ENCODE data around the gene SUSD6. TPM values are rescaled to one million over a fixed set of nuclear protein-coding genes. Genes with fewer than 3 reads are reported as not detected.
A peak's percentile ranks its signal among the peaks of the same experiment; 100 is the strongest.

Gene SUSD6, protein sequence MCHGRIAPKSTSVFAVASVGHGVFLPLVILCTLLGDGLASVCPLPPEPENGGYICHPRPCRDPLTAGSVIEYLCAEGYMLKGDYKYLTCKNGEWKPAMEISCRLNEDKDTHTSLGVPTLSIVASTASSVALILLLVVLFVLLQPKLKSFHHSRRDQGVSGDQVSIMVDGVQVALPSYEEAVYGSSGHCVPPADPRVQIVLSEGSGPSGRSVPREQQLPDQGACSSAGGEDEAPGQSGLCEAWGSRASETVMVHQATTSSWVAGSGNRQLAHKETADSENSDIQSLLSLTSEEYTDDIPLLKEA
- total RNA-seq: 23.9 TPM
- long read RNA-seq, full-length matches to known transcripts: 4 of 19 reads
- long read RNA-seq, partial matches to known transcripts: 15 of 19 reads
- long read RNA-seq, other reads (novel, unspliced or antisense): 0 of 19 reads

DNA sequence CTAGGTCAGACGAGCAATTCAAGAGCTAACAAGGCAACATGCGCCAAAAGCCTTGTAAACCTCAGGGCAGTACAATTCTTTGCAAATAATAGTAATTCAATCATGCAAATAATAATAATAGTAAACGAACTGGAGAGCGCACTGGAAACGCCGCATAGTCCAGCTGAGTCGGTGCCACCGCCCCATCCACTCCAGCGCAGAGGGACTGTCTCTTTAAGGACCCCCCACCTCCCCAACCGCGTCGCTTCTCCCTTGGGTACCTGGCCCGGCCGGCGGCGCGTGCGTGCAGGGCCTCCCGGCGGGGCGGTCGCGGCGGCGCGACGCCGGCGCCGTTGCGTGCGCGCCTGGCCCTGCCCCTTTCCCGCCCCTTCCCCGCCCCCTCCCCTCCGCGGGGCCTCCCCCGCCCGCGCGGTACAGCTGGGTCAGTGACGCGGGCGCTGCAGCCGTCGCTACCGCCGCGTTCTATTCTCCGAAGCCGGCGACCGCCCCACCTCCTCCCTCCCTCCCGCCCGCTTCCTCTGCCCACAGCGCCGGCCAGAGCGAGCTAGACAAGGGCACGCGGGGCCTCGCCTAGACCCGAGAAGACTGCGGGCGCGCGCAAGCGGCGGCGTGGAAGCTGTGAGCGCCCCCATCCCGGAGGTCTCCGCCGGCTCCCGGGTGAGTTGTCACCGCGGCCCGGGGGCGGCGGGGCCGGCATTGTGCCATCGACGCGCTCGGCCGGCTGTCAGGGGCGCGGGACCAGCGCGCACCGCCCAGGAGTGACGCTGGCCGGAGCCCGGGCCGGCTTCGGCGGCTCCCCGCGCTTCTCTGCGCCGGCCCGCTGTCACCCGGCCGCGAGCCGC, at the start of gene SUSD6:
TSS of gene SUSD6 (plus strand) at position 425 of the 842 bp plus-strand sequence. CDS start 46,997 bp downstream, outside the sequence.
- Histone ChIP-seq H3K36me3 (no peaks in the 10 kb centered on the region), H3K4me3 (peak within 1 kb of the TSS; percentile 86), H3K4me1 (peaks cover 63% of the 10 kb centered on the region), H3K27me3 (ENCODE audit: low read depth) (no peaks in the 10 kb centered on the region), H3K9me3 (replicated peaks) (no peaks in the 10 kb centered on the region), H3K27ac (replicated peaks) (peak within 1 kb of the TSS; percentile 99)
- DNase-seq: peak; percentile 93
- TF ChIP-seq, protein P1, sequence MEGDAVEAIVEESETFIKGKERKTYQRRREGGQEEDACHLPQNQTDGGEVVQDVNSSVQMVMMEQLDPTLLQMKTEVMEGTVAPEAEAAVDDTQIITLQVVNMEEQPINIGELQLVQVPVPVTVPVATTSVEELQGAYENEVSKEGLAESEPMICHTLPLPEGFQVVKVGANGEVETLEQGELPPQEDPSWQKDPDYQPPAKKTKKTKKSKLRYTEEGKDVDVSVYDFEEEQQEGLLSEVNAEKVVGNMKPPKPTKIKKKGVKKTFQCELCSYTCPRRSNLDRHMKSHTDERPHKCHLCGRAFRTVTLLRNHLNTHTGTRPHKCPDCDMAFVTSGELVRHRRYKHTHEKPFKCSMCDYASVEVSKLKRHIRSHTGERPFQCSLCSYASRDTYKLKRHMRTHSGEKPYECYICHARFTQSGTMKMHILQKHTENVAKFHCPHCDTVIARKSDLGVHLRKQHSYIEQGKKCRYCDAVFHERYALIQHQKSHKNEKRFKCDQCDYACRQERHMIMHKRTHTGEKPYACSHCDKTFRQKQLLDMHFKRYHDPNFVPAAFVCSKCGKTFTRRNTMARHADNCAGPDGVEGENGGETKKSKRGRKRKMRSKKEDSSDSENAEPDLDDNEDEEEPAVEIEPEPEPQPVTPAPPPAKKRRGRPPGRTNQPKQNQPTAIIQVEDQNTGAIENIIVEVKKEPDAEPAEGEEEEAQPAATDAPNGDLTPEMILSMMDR (IDR thresholded peaks at IDR 0.05; ENCODE audit: borderline replicate concordance): no peak
- intact Hi-C loops (cut with micrococcal nuclease): no loop called here

DNA sequence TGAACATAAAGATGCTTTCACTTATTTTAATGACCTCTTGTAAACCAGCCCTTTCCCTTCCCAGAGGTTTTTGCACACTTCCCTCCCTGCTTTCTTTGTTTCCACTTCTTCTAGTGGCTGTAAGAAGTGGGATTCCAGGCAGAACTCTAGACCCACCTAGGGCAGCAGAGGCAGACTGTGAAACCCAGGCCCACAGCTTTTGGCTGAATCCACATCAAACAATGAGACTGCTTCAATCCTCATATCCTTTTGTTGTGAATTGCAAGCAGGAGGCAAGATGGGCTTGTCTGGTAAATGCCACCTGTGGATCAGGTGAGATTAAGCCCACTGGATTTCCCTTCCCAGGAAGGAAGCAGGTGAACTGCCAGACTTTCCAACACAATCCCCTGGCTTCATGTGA, 49.5 kb upstream of the SUSD6 start:
- no peak overlapping the region for H3K4me3 ChIP-seq
- H3K27me3 ChIP-seq (ENCODE audit: low read depth): peaks cover 97% of the 10 kb centered on the region
- TF ChIP-seq, protein P1 (IDR thresholded peaks at IDR 0.05; ENCODE audit: borderline replicate concordance): no peak
- no peak overlapping the region for H3K27ac ChIP-seq (replicated peaks)
- no peaks in the 10 kb centered on the region for H3K4me1 ChIP-seq
- intact Hi-C loops (cut with micrococcal nuclease): no loop called here
- no peak for DNase-seq
- no peaks in the 10 kb centered on the region for H3K9me3 ChIP-seq (replicated peaks)
- H3K36me3 ChIP-seq: no peaks in the 10 kb centered on the region

DNA sequence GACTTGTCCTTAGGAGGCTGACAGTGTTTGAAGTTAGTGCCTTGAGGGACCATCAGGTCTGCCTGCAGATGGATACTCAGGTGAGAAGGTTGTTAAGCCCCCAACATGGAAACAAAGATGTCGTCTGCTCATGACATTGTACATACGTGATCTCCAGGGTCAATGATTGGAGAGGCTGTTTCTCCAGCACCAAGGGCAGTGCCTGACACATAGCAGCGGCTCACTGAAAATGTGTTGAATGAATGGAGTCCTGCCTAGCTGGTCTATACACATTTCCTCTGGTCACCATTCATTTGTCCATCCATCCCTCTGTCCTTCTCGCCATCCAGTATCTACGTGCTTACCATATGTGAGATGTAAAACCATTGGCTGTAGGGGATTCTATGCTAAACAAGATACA, 43.8 kb upstream of the SUSD6 start:
- H3K27me3 ChIP-seq (ENCODE audit: low read depth): peaks cover 99% of the 10 kb centered on the region
- H3K4me1 ChIP-seq: peaks cover 14% of the 10 kb centered on the region
- no peak for DNase-seq
- H3K36me3 ChIP-seq: no peaks in the 10 kb centered on the region
- H3K27ac ChIP-seq (replicated peaks): no peak overlapping the region
- intact Hi-C loops (cut with micrococcal nuclease): no loop called here
- TF ChIP-seq, protein P1 (IDR thresholded peaks at IDR 0.05; ENCODE audit: borderline replicate concordance): no peak
- H3K9me3 ChIP-seq (replicated peaks): no peaks in the 10 kb centered on the region
- no peak overlapping the region for H3K4me3 ChIP-seq

DNA sequence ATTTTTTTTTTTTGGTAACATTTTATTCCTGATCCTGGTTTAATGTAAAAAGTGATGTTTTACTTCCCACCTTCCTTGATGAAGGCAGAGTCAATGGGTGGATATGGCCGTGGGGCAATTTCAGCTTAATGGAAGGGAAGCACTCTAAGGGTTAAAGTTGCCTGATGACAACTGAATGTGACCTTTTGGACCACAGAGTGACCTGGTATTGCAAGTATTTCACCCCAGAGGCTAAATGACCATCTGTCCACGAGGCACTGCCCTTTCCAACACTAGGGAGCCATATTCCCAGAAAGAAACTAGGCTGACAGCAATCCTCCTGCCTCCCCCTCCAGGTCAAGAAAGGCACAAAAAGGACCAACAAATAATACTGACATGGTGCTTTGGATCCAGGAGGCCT, 41.5 kb upstream of the SUSD6 start:
- H3K36me3 ChIP-seq: no peaks in the 10 kb centered on the region
- H3K27ac ChIP-seq (replicated peaks): no peak overlapping the region
- peaks cover 36% of the 10 kb centered on the region for H3K4me1 ChIP-seq
- no peak for DNase-seq
- no peak overlapping the region for H3K4me3 ChIP-seq
- peaks cover 100% of the 10 kb centered on the region for H3K27me3 ChIP-seq (ENCODE audit: low read depth)
- TF ChIP-seq, protein P1 (IDR thresholded peaks at IDR 0.05; ENCODE audit: borderline replicate concordance): no peak
- no peaks in the 10 kb centered on the region for H3K9me3 ChIP-seq (replicated peaks)
- intact Hi-C loops (cut with micrococcal nuclease): no loop called here

DNA sequence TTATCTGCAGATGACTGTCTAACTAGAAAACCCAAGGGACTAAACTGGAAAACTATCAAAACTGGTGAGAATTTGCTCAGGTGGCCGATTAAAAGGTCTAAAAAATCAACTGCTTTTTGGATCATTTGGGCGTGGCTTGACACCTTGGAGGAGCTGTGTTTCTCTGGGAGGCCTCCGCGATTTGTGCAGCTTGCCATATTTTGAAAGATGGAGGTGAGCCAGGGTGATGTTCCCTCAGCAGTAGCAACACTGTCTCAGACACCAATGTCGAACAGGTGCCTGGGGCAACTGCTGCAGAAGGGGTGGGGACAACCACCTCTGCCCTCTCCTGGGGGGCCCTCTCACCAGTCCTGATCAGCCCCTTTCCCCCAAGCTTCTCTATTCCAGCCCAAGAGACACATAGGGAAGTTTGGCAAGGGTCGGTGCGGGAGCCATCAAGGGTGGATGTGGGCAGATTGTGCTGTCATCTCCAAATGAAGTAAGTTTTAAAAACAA, 40.5 kb upstream of the SUSD6 start:
- Histone ChIP-seq H3K4me1 (peaks cover 36% of the 10 kb centered on the region), H3K27ac (replicated peaks) (no peak overlapping the region), H3K27me3 (ENCODE audit: low read depth) (peaks cover 100% of the 10 kb centered on the region), H3K4me3 (no peak overlapping the region), H3K36me3 (no peaks in the 10 kb centered on the region), H3K9me3 (replicated peaks) (no peaks in the 10 kb centered on the region)
- intact Hi-C loops (cut with micrococcal nuclease): no loop called here
- TF ChIP-seq, protein P1 (IDR thresholded peaks at IDR 0.05; ENCODE audit: borderline replicate concordance): no peak
- DNase-seq: no peak

All from left ventricle myocardium inferior (tissue), 1 donor.